Measurements from ENCODE around the gene P2RY8. TPM values are rescaled to one million over a fixed set of nuclear protein-coding genes. Genes with fewer than 3 reads are reported as not detected.
A peak's percentile ranks its signal among the peaks of the same experiment; 100 is the strongest.
"Not testable (repeated sequence)": the region's sequence is repeated elsewhere in the genome, so short reads cannot be mapped to it uniquely, and the experiment has no call there.

The P2RY8 gene
- total RNA-seq, 1 donor from 2014 or later: not detected

- no peak for TF ChIP-seq CTCF (conservative IDR thresholded peaks at IDR 0.05; ENCODE audit: low read depth, low read length)
These were observed 85.7 kb downstream of the P2RY8 start for GRCh38 chrX:1451251-1451660.

GRCh38 chrX:1450361-1451161 is 86.4 kb downstream of the P2RY8 start:
- no peak for TF ChIP-seq CTCF (conservative IDR thresholded peaks at IDR 0.05; ENCODE audit: low read depth, low read length)
- no peak for DNase-seq (ENCODE audit: low read depth)
- no peak overlapping the region for H3K4me3 ChIP-seq (ENCODE audit: low read depth, low read length)

More at GRCh38 chrX:1451251-1451660, 85.7 kb downstream of the P2RY8 start:
- no peak for DNase-seq (ENCODE audit: low read depth)
- peak overlapping the region; percentile 97 for H3K4me3 ChIP-seq (ENCODE audit: low read depth, low read length)

GRCh38 chrX:1449823-1450149 is 87.2 kb downstream of the P2RY8 start:
- no peak overlapping the region for H3K4me3 ChIP-seq (ENCODE audit: low read depth, low read length)
- no peak for TF ChIP-seq CTCF (conservative IDR thresholded peaks at IDR 0.05; ENCODE audit: low read depth, low read length)
- DNase-seq (ENCODE audit: low read depth): no peak

GRCh38 chrX:1449036-1449822 is 87.8 kb downstream of the P2RY8 start:
- no peak for TF ChIP-seq CTCF (conservative IDR thresholded peaks at IDR 0.05; ENCODE audit: low read depth, low read length)
- no peak overlapping the region for H3K4me3 ChIP-seq (ENCODE audit: low read depth, low read length)
- no peak for DNase-seq (ENCODE audit: low read depth)

- not testable (repeated sequence) for DNase-seq (ENCODE audit: low read depth); H3K4me3 ChIP-seq (ENCODE audit: low read depth, low read length)
These were observed 88.4 kb downstream of the P2RY8 start for GRCh38 chrX:1448573-1449001.

- DNase-seq (ENCODE audit: low read depth); H3K4me3 ChIP-seq (ENCODE audit: low read depth, low read length): not testable (repeated sequence)
These were observed 88.9 kb downstream of the P2RY8 start for GRCh38 chrX:1447969-1448572.

GRCh38 chrX:1446984-1447968 is 89.7 kb downstream of the P2RY8 start:
- not testable (repeated sequence) for DNase-seq (ENCODE audit: low read depth); H3K4me3 ChIP-seq (ENCODE audit: low read depth, low read length)

Measured in epithelial cell of proximal tubule (primary cell).